Measurements from ENCODE around the gene UQCC2. TPM values are rescaled to one million over a fixed set of nuclear protein-coding genes. Genes with fewer than 3 reads are reported as not detected.

Gene UQCC2
- total and polyA plus RNA-seq, 4 donors: 6.8 to 75.9 (median 22.4) TPM

DNA sequence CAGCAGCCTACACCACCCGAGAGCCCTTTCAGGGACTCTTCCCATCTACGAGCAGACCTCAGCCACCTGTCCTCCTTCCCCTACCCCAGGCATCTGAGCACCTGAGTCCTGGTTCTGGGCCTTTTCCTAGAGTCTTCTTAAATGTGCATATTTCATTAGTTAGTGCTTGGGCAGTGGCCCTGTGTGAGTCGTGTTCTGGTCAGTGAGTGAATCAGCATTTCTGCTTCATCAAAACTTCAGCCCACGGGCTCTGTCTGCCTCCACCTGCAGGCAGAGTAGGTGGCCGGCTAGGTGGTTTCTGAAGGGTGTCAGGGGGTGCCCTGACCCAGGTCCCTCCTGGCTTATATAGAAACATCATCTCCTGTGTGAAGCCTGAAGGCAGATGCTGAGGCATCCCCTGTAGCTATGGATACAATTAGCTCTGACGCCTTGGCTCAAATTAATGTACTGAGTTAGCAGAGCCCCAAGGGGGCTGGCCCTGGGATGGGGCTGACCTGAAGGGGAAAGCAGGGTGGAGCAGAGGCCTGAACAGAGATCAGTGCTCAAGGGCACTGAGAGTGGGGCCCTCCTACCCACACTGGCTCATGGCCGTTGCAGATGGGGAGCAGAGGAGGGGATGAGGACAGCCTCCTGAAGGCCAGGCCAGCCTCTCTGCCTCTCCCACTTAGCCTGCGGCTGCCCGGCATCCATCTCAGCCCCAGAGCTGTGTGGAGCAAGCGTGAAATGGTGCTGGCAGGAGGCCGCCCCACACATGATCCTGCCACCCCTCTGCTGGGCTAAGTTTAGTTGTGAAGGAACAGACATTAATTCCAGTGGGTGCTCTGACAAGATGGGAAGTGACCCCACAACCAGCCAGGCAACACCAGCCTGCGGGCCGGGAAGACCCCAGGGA lies 21.6 kb upstream of the UQCC2 start:
- H3K36me3 ChIP-seq (ENCODE audit: control insufficient read depth in 4 of 4, insufficient read depth in 3 of 4, low read depth in 1 of 4, low read length in 3 of 4): no peaks in the 10 kb centered on the region
- no peak overlapping the region for H3K4me3 ChIP-seq (ENCODE audit: low read depth in 1 of 3, low read length in 3 of 3)
- TF ChIP-seq, protein P1, sequence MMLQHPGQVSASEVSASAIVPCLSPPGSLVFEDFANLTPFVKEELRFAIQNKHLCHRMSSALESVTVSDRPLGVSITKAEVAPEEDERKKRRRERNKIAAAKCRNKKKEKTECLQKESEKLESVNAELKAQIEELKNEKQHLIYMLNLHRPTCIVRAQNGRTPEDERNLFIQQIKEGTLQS (IDR thresholded peaks at IDR 0.05): no peak
- TF ChIP-seq JUND (IDR thresholded peaks at IDR 0.05): no peak
- TF ChIP-seq, protein P2, sequence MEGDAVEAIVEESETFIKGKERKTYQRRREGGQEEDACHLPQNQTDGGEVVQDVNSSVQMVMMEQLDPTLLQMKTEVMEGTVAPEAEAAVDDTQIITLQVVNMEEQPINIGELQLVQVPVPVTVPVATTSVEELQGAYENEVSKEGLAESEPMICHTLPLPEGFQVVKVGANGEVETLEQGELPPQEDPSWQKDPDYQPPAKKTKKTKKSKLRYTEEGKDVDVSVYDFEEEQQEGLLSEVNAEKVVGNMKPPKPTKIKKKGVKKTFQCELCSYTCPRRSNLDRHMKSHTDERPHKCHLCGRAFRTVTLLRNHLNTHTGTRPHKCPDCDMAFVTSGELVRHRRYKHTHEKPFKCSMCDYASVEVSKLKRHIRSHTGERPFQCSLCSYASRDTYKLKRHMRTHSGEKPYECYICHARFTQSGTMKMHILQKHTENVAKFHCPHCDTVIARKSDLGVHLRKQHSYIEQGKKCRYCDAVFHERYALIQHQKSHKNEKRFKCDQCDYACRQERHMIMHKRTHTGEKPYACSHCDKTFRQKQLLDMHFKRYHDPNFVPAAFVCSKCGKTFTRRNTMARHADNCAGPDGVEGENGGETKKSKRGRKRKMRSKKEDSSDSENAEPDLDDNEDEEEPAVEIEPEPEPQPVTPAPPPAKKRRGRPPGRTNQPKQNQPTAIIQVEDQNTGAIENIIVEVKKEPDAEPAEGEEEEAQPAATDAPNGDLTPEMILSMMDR (IDR thresholded peaks at IDR 0.05; ENCODE audit: low read depth, low read length, missing input control): no peak
- no peak for TF ChIP-seq RXRA (IDR thresholded peaks at IDR 0.05)
- TF ChIP-seq HNF4A (conservative IDR thresholded peaks at IDR 0.05): no peak
- no peak for TF ChIP-seq TAF1 (conservative IDR thresholded peaks at IDR 0.05)
- TF ChIP-seq, protein P3, sequence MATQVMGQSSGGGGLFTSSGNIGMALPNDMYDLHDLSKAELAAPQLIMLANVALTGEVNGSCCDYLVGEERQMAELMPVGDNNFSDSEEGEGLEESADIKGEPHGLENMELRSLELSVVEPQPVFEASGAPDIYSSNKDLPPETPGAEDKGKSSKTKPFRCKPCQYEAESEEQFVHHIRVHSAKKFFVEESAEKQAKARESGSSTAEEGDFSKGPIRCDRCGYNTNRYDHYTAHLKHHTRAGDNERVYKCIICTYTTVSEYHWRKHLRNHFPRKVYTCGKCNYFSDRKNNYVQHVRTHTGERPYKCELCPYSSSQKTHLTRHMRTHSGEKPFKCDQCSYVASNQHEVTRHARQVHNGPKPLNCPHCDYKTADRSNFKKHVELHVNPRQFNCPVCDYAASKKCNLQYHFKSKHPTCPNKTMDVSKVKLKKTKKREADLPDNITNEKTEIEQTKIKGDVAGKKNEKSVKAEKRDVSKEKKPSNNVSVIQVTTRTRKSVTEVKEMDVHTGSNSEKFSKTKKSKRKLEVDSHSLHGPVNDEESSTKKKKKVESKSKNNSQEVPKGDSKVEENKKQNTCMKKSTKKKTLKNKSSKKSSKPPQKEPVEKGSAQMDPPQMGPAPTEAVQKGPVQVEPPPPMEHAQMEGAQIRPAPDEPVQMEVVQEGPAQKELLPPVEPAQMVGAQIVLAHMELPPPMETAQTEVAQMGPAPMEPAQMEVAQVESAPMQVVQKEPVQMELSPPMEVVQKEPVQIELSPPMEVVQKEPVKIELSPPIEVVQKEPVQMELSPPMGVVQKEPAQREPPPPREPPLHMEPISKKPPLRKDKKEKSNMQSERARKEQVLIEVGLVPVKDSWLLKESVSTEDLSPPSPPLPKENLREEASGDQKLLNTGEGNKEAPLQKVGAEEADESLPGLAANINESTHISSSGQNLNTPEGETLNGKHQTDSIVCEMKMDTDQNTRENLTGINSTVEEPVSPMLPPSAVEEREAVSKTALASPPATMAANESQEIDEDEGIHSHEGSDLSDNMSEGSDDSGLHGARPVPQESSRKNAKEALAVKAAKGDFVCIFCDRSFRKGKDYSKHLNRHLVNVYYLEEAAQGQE (IDR thresholded peaks at IDR 0.05): no peak
- no peak for TF ChIP-seq GABPA (IDR thresholded peaks at IDR 0.05 in 1 of 2, conservative IDR thresholded peaks at IDR 0.05 in 1 of 2)
- TF ChIP-seq SP1 (IDR thresholded peaks at IDR 0.05): no peak
- TF ChIP-seq HNF4G (IDR thresholded peaks at IDR 0.05): no peak
- H3K9ac ChIP-seq (ENCODE audit: low read depth in 1 of 2, low read length in 2 of 2): no peak overlapping the region
- H3K27ac ChIP-seq (ENCODE audit: low read depth in 1 of 2, low read length in 2 of 2): no peak overlapping the region
- H3K9me3 ChIP-seq (ENCODE audit: control insufficient read depth in 4 of 4, low read length in 3 of 4): no peaks in the 10 kb centered on the region
- WGBS: 93% methylated on average over 13 of the region's 13 CpGs
- peaks cover 0 to 11% (median 1%) of the 10 kb centered on the region in 4 donors for H3K4me1 ChIP-seq (ENCODE audit: control insufficient read depth in 4 of 4, insufficient read depth in 4 of 4, low read length in 3 of 4)
- no peak for DNase-seq (ENCODE audit: low spot score)
- H3K27me3 ChIP-seq (ENCODE audit: control insufficient read depth in 4 of 4, insufficient read depth in 4 of 4, low read length in 3 of 4): no peaks in the 10 kb centered on the region

DNA sequence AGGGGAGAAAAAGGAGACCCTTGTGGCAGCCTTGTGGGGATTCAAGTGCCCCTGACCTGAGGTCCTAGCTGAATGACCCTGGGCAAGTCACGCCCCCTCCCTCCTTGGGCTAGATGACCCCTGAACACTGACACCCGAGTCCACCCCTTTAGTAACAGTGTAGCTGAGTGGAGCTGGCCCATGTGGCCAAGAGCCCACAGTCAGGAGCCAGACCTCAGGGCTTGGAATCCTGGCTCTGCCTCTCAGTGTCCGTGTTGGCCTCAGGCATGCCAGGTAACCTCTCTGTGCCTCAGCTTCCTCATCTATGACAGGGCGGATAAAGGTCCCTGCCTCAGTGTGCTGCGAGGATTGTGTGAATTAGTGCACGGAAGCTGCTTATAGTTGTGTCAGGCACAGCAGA lies 20.9 kb upstream of the UQCC2 start:
- no peak overlapping the region for H3K9ac ChIP-seq (ENCODE audit: low read depth in 1 of 2, low read length in 2 of 2)
- DNase-seq (ENCODE audit: low spot score): no peak
- no peaks in the 10 kb centered on the region for H3K9me3 ChIP-seq (ENCODE audit: control insufficient read depth in 4 of 4, low read length in 3 of 4)
- 97% methylated on average over 6 of the region's 6 CpGs for WGBS
- no peaks in the 10 kb centered on the region for H3K27me3 ChIP-seq (ENCODE audit: control insufficient read depth in 4 of 4, insufficient read depth in 4 of 4, low read length in 3 of 4)
- peaks cover 0 to 4% (median 1%) of the 10 kb centered on the region in 4 donors for H3K4me1 ChIP-seq (ENCODE audit: control insufficient read depth in 4 of 4, insufficient read depth in 4 of 4, low read length in 3 of 4)
- H3K4me3 ChIP-seq (ENCODE audit: low read depth in 1 of 3, low read length in 3 of 3): no peak overlapping the region
- no peaks in the 10 kb centered on the region for H3K36me3 ChIP-seq (ENCODE audit: control insufficient read depth in 4 of 4, insufficient read depth in 3 of 4, low read depth in 1 of 4, low read length in 3 of 4)
- H3K27ac ChIP-seq (ENCODE audit: low read depth in 1 of 2, low read length in 2 of 2): no peak overlapping the region
- TF ChIP-seq, protein P4, sequence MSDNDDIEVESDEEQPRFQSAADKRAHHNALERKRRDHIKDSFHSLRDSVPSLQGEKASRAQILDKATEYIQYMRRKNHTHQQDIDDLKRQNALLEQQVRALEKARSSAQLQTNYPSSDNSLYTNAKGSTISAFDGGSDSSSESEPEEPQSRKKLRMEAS (IDR thresholded peaks at IDR 0.05): no peak
- TF ChIP-seq, protein P5, sequence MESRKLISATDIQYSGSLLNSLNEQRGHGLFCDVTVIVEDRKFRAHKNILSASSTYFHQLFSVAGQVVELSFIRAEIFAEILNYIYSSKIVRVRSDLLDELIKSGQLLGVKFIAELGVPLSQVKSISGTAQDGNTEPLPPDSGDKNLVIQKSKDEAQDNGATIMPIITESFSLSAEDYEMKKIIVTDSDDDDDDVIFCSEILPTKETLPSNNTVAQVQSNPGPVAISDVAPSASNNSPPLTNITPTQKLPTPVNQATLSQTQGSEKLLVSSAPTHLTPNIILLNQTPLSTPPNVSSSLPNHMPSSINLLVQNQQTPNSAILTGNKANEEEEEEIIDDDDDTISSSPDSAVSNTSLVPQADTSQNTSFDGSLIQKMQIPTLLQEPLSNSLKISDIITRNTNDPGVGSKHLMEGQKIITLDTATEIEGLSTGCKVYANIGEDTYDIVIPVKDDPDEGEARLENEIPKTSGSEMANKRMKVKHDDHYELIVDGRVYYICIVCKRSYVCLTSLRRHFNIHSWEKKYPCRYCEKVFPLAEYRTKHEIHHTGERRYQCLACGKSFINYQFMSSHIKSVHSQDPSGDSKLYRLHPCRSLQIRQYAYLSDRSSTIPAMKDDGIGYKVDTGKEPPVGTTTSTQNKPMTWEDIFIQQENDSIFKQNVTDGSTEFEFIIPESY (IDR thresholded peaks at IDR 0.05): no peak

Data from liver (tissue), 9 donors.